Endothelial cell (in vitro differentiated cells): Measurements from ENCODE around the gene ALK. TPM values are rescaled to one million over a fixed set of nuclear protein-coding genes. Genes with fewer than 3 reads are reported as not detected.

Source experiments
- DNase-seq: peaks from one replicate; pipeline ENCODE4 v3.0.0; 2021; ENCODE audit warnings: low spot score
- H3K27ac Mint-ChIP-seq: one replicate; pipeline ENCODE4 v1.8.0; 2021; ENCODE audit warnings: mixed read lengths, inconsistent platforms; ENCODE audit not compliant: unreplicated experiment
- H3K27me3 Mint-ChIP-seq: one replicate; pipeline ENCODE4 v1.8.0; 2021; ENCODE audit warnings: mild to moderate bottlenecking, moderate library complexity, mixed read lengths, inconsistent platforms; ENCODE audit not compliant: unreplicated experiment
- H3K36me3 Mint-ChIP-seq: one replicate; pipeline ENCODE4 v1.8.0; 2021; ENCODE audit warnings: mild to moderate bottlenecking, low read depth, mixed read lengths, inconsistent platforms; ENCODE audit not compliant: unreplicated experiment
- H3K4me1 Mint-ChIP-seq: one replicate; pipeline ENCODE4 v1.8.0; 2021; ENCODE audit warnings: mild to moderate bottlenecking, mixed read lengths, inconsistent platforms; ENCODE audit not compliant: unreplicated experiment
- H3K4me3 Mint-ChIP-seq: one replicate; pipeline ENCODE4 v1.8.0; 2021; ENCODE audit warnings: mild to moderate bottlenecking, mixed read lengths, inconsistent platforms; ENCODE audit not compliant: unreplicated experiment
- H3K9me3 Mint-ChIP-seq: one replicate; pipeline ENCODE4 v1.8.0; 2021; ENCODE audit warnings: mixed read lengths, inconsistent platforms; ENCODE audit not compliant: unreplicated experiment
- CTCF ChIP-seq: fragments of 200-600 bp; sonication (generic); IDR thresholded peaks from one replicate; pipeline ENCODE4 v1.5.0; 2021; ENCODE audit warnings: antibody characterized with exemption; ENCODE audit not compliant: unreplicated experiment
- total RNA-seq: library from RNA; stranded (reverse); fragmentation: NEBNext Ultra II Directional; extraction: Animal tissue kit (Norgen Biotek cat#: 25700); gene quantifications from one replicate; pipeline ENCODE4 v1.2.1, GENCODE V29; 2021; ENCODE audit not compliant: unreplicated experiment

The ALK gene
- total RNA-seq, 1 donor from 2014 or later, result 0.05 TPM

GRCh38 chr2:29368659-29369040 is 552.7 kb downstream of the ALK start:
- no peak for TF ChIP-seq CTCF

DNA sequence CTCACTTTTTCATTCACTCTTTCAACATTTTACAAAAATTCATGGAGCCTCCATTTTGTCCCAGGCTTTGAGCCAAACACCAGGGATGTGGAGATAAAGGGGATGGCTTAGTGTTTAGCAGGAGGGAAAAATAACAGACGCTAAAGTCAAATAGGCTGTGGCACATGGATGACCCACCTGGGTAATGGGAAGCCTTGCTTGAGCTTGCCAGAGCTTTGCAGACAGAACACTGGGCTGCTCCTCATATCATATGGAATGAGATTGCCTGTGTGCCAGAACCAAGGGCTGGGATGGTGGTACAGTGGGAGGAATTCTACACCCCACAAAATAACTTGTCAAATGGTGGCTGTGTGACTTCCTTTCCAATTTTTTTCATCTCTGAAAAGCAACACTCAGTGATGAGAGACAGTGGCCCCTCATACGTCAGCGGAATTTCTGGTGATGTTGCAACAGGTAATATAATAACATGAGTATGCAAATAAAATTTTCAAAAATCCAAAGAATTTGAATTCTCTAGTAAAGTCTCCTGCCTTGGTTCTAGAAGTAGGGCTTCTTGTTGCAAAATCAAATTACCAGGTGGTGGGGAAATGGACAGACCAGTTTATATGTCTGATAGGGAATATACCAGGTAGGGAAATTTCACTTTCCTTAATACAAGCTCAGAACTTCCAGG is 553.3 kb downstream of the ALK start:
- Mint-ChIP-seq H3K4me1 (peaks cover 3% of the 10 kb centered on the region), H3K27me3 (peaks cover 2% of the 10 kb centered on the region), H3K4me3 (no peak overlapping the region), H3K36me3 (no peaks in the 10 kb centered on the region), H3K27ac (no peak overlapping the region), H3K9me3 (no peaks in the 10 kb centered on the region)
- TF ChIP-seq CTCF, result no peak
- DNase-seq, result no peak

More at GRCh38 chr2:29368659-29369040, 552.7 kb downstream of the ALK start:
- no peak for DNase-seq
- Mint-ChIP-seq H3K27ac (no peak overlapping the region), H3K36me3 (no peaks in the 10 kb centered on the region), H3K27me3 (peaks cover 2% of the 10 kb centered on the region), H3K4me3 (no peak overlapping the region), H3K4me1 (peaks cover 2% of the 10 kb centered on the region), H3K9me3 (no peaks in the 10 kb centered on the region)

GRCh38 chr2:29363111-29363510 is 558.3 kb downstream of the ALK start:
- no peak for TF ChIP-seq CTCF
- H3K9me3 Mint-ChIP-seq, result no peaks in the 10 kb centered on the region
- no peaks in the 10 kb centered on the region for H3K36me3 Mint-ChIP-seq
- peak overlapping the region; percentile 85 for H3K27ac Mint-ChIP-seq
- H3K4me3 Mint-ChIP-seq, result no peak overlapping the region
- peaks cover 17% of the 10 kb centered on the region for H3K4me1 Mint-ChIP-seq
- H3K27me3 Mint-ChIP-seq, result peaks cover 2% of the 10 kb centered on the region
- no peak for DNase-seq

DNA sequence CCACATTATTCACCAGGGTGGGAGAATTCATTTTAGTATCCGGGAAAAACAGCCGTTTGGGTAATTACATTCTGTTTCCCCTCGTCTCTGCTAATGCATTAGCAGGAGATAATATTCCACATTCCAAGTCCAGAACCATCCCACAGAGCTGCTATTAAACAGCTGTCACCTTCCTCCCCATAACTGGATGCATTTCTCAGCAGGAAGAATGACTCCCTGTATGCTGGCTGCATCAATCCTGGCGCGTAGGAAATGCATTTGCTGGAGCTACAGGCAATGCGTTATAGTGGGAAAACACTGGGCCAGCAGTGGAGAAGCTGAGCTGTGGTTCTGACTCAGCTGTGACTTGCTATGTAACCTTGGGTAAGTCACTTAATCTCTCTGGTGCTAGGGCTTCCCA is 560.2 kb downstream of the ALK start:
- Mint-ChIP-seq H3K36me3 (no peaks in the 10 kb centered on the region), H3K27ac (no peak overlapping the region), H3K4me1 (peaks cover 14% of the 10 kb centered on the region), H3K9me3 (no peaks in the 10 kb centered on the region), H3K4me3 (no peak overlapping the region), H3K27me3 (peaks cover 2% of the 10 kb centered on the region)
- TF ChIP-seq CTCF, result no peak
- DNase-seq, result no peak

- H3K27me3 Mint-ChIP-seq, result peaks cover 2% of the 10 kb centered on the region
- no peak overlapping the region for H3K4me3 Mint-ChIP-seq
- no peak overlapping the region for H3K27ac Mint-ChIP-seq
- H3K36me3 Mint-ChIP-seq, result no peaks in the 10 kb centered on the region
- no peaks in the 10 kb centered on the region for H3K9me3 Mint-ChIP-seq
- DNase-seq, result no peak
- TF ChIP-seq CTCF, result no peak
- H3K4me1 Mint-ChIP-seq, result peaks cover 14% of the 10 kb centered on the region
These were observed 561.2 kb downstream of the ALK start for GRCh38 chr2:29360016-29360784.
